HCT116 (cell line): Measurements from ENCODE around the gene BEND5. TPM values are rescaled to one million over a fixed set of nuclear protein-coding genes. Genes with fewer than 3 reads are reported as not detected.

Experiments used
- ATAC-seq: fragments of 200-7000 bp; cut with Tn5 transposase; 2 replicates; pipeline ENCODE4 v1.9.1; 2020; ENCODE audit warnings: mild to moderate bottlenecking, moderate library complexity
- BruUV-seq: library from RNA; stranded (reverse); fragments of 400-500 nt; replicated peaks from 2 replicates; lab custom pipeline; 2021; lab: Mats Ljungman, UMichigan
- CTCF ChIA-PET: fragments of 300-600 bp; sonication (Branson Sonifier 250); formaldehyde crosslinking; loops from one replicate; lab custom pipeline; 2021; ENCODE audit warnings: antibody characterized with exemption; lab: Charles Lee
- POLR2A ChIA-PET: fragments of 300-600, 350-600 bp; sonication (Branson Sonifier 250); formaldehyde crosslinking; loops from one replicate; lab custom pipeline; 2021; ENCODE audit warnings: antibody characterized with exemption; lab: Charles Lee
- RAD21 ChIA-PET, 2 experiments: fragments of 300-600 bp; sonication (Branson Sonifier 250); formaldehyde crosslinking; loops; one replicate each; lab custom pipeline; 2023; ENCODE audit warnings: low total read pairs in 2 of 2; ENCODE audit not compliant: uncharacterized antibody in 2 of 2, unreplicated experiment in 2 of 2, low non-redundant PET in 1 of 2; lab: Charles Lee
- DNase-seq: peaks from one replicate; pipeline ENCODE4 v3.0.0-alpha.2; 2010; ENCODE audit warnings: low read depth, low spot score
- H2AFZ ChIP-seq: fragments of 200-600 bp; shearing (Covaris generic), sonication (generic); 2 replicates; pipeline ENCODE4 v1.6.1; 2017; ENCODE audit warnings: low read depth, mixed run types, mixed read lengths, antibody characterized with exemption, low read length; ENCODE audit not compliant: poor library complexity, severe bottlenecking
- H3K27ac ChIP-seq: 2 replicates; pipeline ENCODE4 v1.5.1; 2012; ENCODE audit warnings: low read depth, low read length
- H3K27me3 ChIP-seq: fragments of 200-600 bp; sonication (generic); 2 replicates; pipeline ENCODE4 v1.6.1; 2016; ENCODE audit warnings: mixed run types, low read length, mixed read lengths; ENCODE audit not compliant: insufficient read depth
- H3K36me3 ChIP-seq, 2 experiments: fragments of 200-500 bp in 1 of 2; fragments of 200-600 bp in 1 of 2; sonication (Bioruptor generic) in 1 of 2; sonication (generic) in 1 of 2; 2 replicates each; pipeline versions ENCODE4 v1.5.1 to v1.6.1; 2014 to 2016; ENCODE audit warnings: low read length in 2 of 2, inconsistent platforms in 1 of 2, mixed read lengths in 1 of 2, mixed run types in 1 of 2; ENCODE audit not compliant: insufficient read depth in 2 of 2, control insufficient read depth in 1 of 2
- H3K4me1 ChIP-seq, 2 experiments: fragments of 200-600 bp in 1 of 2; sonication (generic) in 1 of 2; 2 replicates each; pipeline versions ENCODE4 v1.5.1 to v1.6.1; 2012 to 2017; ENCODE audit warnings: low read length in 2 of 2, inconsistent platforms in 1 of 2, mild to moderate bottlenecking in 1 of 2, mixed read lengths in 1 of 2, mixed run types in 1 of 2, moderate library complexity in 1 of 2; ENCODE audit not compliant: insufficient read depth in 2 of 2, control insufficient read depth in 1 of 2
- H3K4me2 ChIP-seq: fragments of 200-600 bp; sonication (generic); 2 replicates; pipeline ENCODE4 v1.6.1; 2017; ENCODE audit warnings: mixed run types, low read length, mixed read lengths
- H3K4me3 ChIP-seq, 2 experiments: fragments of 200-600 bp in 1 of 2; sonication (generic) in 1 of 2; replicated peaks in 1 of 2; 2 replicates each; pipeline ENCODE4 v1.5.1; 2011 to 2016; ENCODE audit warnings: low read length in 2 of 2, control low read depth in 1 of 2, low read depth in 1 of 2, mild to moderate bottlenecking in 1 of 2, mixed read lengths in 1 of 2, mixed run types in 1 of 2
- H3K79me2 ChIP-seq: fragments of 200-600 bp; sonication (generic); 2 replicates; pipeline ENCODE4 v1.6.1; 2017; ENCODE audit warnings: mild to moderate bottlenecking, mixed run types, low read length, moderate library complexity, mixed read lengths; ENCODE audit not compliant: insufficient read depth
- H3K9ac ChIP-seq: fragments of 200-600 bp; sonication (generic); 2 replicates; pipeline ENCODE4 v1.6.1; 2016; ENCODE audit warnings: low read length, mixed read lengths
- H3K9me2 ChIP-seq: fragments of 200-600 bp; sonication (generic), shearing (Covaris generic); 2 replicates; pipeline ENCODE4 v1.6.1; 2017; ENCODE audit warnings: mixed run types, mild to moderate bottlenecking, moderate library complexity; ENCODE audit not compliant: insufficient read depth
- H3K9me3 ChIP-seq, 2 experiments: fragments of 200-500 bp in 1 of 2; fragments of 200-600 bp in 1 of 2; sonication (Bioruptor generic) in 1 of 2; sonication (generic) in 1 of 2; 2 replicates each; pipeline ENCODE4 v1.6.1; 2014 to 2017; ENCODE audit warnings: low read length in 2 of 2, mixed read lengths in 2 of 2, inconsistent platforms in 1 of 2, low read depth in 1 of 2, mild to moderate bottlenecking in 1 of 2, mixed run types in 1 of 2, moderate library complexity in 1 of 2; ENCODE audit not compliant: control insufficient read depth in 1 of 2, insufficient read depth in 1 of 2
- H4K20me1 ChIP-seq: fragments of 200-600 bp; sonication (generic), shearing (Covaris generic); 2 replicates; pipeline ENCODE4 v1.6.1; 2017; ENCODE audit warnings: mixed run types, mild to moderate bottlenecking, moderate library complexity; ENCODE audit not compliant: insufficient read depth
- CBX3 ChIP-seq: IDR thresholded peaks from 2 replicates; pipeline ENCODE4 v1.6.1; 2012; ENCODE audit warnings: low read depth
- CTCF ChIP-seq, 3 experiments: fragments of 200-600 bp in 1 of 3; sonication (generic) in 1 of 3; IDR thresholded peaks in 2 of 3; conservative IDR thresholded peaks in 1 of 3; 2 replicates each; pipeline ENCODE4 v1.5.1; 2012 to 2017; ENCODE audit warnings: low read depth in 2 of 3, low read length in 2 of 3, antibody characterized with exemption in 1 of 3, borderline replicate concordance in 1 of 3, control low read depth in 1 of 3, mild to moderate bottlenecking in 1 of 3, mixed read lengths in 1 of 3, mixed run types in 1 of 3, moderate library complexity in 1 of 3; ENCODE audit not compliant: insufficient read depth in 1 of 3
- EGR1 ChIP-seq: IDR thresholded peaks from 2 replicates; pipeline ENCODE4 v1.6.1; 2012; ENCODE audit warnings: low read depth
- ELF1 ChIP-seq: IDR thresholded peaks from 2 replicates; pipeline ENCODE4 v1.6.1; 2012; ENCODE audit warnings: low read depth, borderline replicate concordance
- EZH2 ChIP-seq: fragments of 200-600 bp; sonication (generic); IDR thresholded peaks from 2 replicates; pipeline ENCODE4 v1.6.1; 2017; ENCODE audit warnings: antibody characterized with exemption, mixed run types
- FOSL1 ChIP-seq: IDR thresholded peaks from 2 replicates; pipeline ENCODE4 v1.6.1; 2012; ENCODE audit warnings: low read depth
- MAX ChIP-seq: IDR thresholded peaks from 2 replicates; pipeline ENCODE4 v1.6.1; 2012
- POLR2AphosphoS5 ChIP-seq: IDR thresholded peaks from 2 replicates; pipeline ENCODE4 v1.6.1; 2011; ENCODE audit warnings: mild to moderate bottlenecking, low read depth, low read length, moderate library complexity
- REST ChIP-seq: IDR thresholded peaks from 2 replicates; pipeline ENCODE4 v1.6.1; 2012; ENCODE audit warnings: low read depth
- SIN3A ChIP-seq: IDR thresholded peaks from 2 replicates; pipeline ENCODE4 v1.6.1; 2012; ENCODE audit warnings: low read depth
- SRF ChIP-seq: IDR thresholded peaks from 2 replicates; pipeline ENCODE4 v1.6.1; 2012; ENCODE audit warnings: low read depth
- YY1 ChIP-seq: IDR thresholded peaks from 2 replicates; pipeline ENCODE4 v1.6.1; 2011; ENCODE audit warnings: low read length, low read depth, moderate library complexity, mild to moderate bottlenecking; ENCODE audit not compliant: insufficient replicate concordance; ENCODE audit errors: extremely low read depth
- intact Hi-C: fragments of 100-400 bp; cut with micrococcal nuclease; formaldehyde crosslinking; loops from 2 replicates; pipeline ENCODE4 v1.10.0; 2022
- total RNA-seq: library from RNA; stranded (reverse); gene quantifications from one replicate; pipeline ENCODE4 v1.2.1, GENCODE V29; 2021; ENCODE audit not compliant: unreplicated experiment

The BEND5 gene
- total RNA-seq, 1 experiment from 2014 or later, result not detected

- BruUV-seq, result no TSS peak
- Histone ChIP-seq H3K27me3 (peaks cover 13% of the 10 kb centered on the region; the same call in 1 of the 2 replicates), H3K9me2 (no peaks in the 10 kb centered on the region), H3K36me3 (no peaks in the 10 kb centered on the region), H3K79me2 (no peaks in the 10 kb centered on the region), H3K9ac (no peak overlapping the region), H3K4me2 (no peak overlapping the region), H3K9me3 (no peaks in the 10 kb centered on the region), H3K4me1 (no peaks in the 10 kb centered on the region), H4K20me1 (no peaks in the 10 kb centered on the region), H3K4me3 (no peak overlapping the region), H3K27ac (no peak overlapping the region), H2AFZ (no peak overlapping the region)
- DNase-seq, result no peak
- ATAC-seq, result no peak
- ChIA-PET CTCF (no interaction called here), RAD21 (no interaction called here), POLR2A (interaction anchor here (0.6 kb wide), 1 partner anchor 83 kb away, joined by 3 read pairs; no protein-coding TSS in a partner anchor)
- TF ChIP-seq MAX (no peak), EGR1 (no peak), SRF (no peak), ELF1 (no peak), REST (no peak), YY1 (no peak), SIN3A (no peak), CTCF (IDR thresholded peaks at IDR 0.05 in 2 of 3, conservative IDR thresholded peaks at IDR 0.05 in 1 of 3; ENCODE audit: borderline replicate concordance in 1 of 3, insufficient read depth in 1 of 3, low read depth in 2 of 3, low read length in 2 of 3) (no peak), POLR2AphosphoS5 (no peak), CBX3 (no peak), EZH2 (no peak), FOSL1 (no peak)
- intact Hi-C loops, result no loop called here
Measured at GRCh38 chr1:48756683-48757316, 19.9 kb downstream of the BEND5 start.
